Measurements from ENCODE around the gene IRX5. TPM values are rescaled to one million over a fixed set of nuclear protein-coding genes. Genes with fewer than 3 reads are reported as not detected.
A peak's percentile ranks its signal among the peaks of the same experiment; 100 is the strongest.

IRX5 gene
- total and polyA plus RNA-seq, 4 donors = not detected

DNA sequence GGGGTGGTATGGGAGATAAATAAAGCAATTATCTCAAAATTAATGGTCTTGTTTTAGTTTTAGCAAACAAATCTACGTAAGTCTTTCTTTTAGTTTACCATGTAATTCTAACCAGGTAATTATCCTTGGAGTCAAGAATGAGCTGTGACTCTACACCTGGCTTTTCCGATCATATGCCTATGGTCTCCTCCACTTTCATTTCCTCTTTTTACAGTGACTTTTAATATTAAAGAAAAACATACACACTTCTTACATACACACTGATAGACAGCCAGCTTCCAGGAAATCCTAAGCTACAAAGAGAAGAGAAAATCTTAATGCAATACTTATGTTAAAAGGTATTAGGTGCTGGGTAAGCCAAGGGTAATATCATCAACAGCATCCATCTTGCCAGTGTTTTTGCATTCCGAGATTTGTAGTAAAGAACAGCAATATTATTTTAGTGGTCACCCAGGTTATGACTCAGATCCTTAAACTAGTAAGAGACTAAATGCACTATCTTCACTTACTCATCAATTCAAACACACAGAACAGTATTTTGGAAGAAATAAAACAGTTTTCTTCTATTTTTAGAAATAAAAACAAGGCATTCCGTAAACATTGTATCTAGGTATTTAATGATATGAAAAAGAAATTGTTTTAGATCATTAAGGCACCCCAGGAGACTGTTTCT, 4.4 kb upstream of the IRX5 start:
- H3K4me3 ChIP-seq (ENCODE audit: low read depth in 1 of 3, low read length in 3 of 3) = no peak overlapping the region
- TF ChIP-seq, protein P1, sequence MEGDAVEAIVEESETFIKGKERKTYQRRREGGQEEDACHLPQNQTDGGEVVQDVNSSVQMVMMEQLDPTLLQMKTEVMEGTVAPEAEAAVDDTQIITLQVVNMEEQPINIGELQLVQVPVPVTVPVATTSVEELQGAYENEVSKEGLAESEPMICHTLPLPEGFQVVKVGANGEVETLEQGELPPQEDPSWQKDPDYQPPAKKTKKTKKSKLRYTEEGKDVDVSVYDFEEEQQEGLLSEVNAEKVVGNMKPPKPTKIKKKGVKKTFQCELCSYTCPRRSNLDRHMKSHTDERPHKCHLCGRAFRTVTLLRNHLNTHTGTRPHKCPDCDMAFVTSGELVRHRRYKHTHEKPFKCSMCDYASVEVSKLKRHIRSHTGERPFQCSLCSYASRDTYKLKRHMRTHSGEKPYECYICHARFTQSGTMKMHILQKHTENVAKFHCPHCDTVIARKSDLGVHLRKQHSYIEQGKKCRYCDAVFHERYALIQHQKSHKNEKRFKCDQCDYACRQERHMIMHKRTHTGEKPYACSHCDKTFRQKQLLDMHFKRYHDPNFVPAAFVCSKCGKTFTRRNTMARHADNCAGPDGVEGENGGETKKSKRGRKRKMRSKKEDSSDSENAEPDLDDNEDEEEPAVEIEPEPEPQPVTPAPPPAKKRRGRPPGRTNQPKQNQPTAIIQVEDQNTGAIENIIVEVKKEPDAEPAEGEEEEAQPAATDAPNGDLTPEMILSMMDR (IDR thresholded peaks at IDR 0.05; ENCODE audit: low read depth, low read length, missing input control) = no peak
- no peak for TF ChIP-seq HNF4A (conservative IDR thresholded peaks at IDR 0.05)
- TF ChIP-seq TAF1 (conservative IDR thresholded peaks at IDR 0.05) = no peak
- TF ChIP-seq HNF4G (IDR thresholded peaks at IDR 0.05) = no peak
- TF ChIP-seq, protein P2, sequence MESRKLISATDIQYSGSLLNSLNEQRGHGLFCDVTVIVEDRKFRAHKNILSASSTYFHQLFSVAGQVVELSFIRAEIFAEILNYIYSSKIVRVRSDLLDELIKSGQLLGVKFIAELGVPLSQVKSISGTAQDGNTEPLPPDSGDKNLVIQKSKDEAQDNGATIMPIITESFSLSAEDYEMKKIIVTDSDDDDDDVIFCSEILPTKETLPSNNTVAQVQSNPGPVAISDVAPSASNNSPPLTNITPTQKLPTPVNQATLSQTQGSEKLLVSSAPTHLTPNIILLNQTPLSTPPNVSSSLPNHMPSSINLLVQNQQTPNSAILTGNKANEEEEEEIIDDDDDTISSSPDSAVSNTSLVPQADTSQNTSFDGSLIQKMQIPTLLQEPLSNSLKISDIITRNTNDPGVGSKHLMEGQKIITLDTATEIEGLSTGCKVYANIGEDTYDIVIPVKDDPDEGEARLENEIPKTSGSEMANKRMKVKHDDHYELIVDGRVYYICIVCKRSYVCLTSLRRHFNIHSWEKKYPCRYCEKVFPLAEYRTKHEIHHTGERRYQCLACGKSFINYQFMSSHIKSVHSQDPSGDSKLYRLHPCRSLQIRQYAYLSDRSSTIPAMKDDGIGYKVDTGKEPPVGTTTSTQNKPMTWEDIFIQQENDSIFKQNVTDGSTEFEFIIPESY (IDR thresholded peaks at IDR 0.05) = no peak
- no peak for TF ChIP-seq YY1 (IDR thresholded peaks at IDR 0.05)
- H3K27ac ChIP-seq (ENCODE audit: low read depth in 1 of 2, low read length in 2 of 2) = no peak overlapping the region

DNA sequence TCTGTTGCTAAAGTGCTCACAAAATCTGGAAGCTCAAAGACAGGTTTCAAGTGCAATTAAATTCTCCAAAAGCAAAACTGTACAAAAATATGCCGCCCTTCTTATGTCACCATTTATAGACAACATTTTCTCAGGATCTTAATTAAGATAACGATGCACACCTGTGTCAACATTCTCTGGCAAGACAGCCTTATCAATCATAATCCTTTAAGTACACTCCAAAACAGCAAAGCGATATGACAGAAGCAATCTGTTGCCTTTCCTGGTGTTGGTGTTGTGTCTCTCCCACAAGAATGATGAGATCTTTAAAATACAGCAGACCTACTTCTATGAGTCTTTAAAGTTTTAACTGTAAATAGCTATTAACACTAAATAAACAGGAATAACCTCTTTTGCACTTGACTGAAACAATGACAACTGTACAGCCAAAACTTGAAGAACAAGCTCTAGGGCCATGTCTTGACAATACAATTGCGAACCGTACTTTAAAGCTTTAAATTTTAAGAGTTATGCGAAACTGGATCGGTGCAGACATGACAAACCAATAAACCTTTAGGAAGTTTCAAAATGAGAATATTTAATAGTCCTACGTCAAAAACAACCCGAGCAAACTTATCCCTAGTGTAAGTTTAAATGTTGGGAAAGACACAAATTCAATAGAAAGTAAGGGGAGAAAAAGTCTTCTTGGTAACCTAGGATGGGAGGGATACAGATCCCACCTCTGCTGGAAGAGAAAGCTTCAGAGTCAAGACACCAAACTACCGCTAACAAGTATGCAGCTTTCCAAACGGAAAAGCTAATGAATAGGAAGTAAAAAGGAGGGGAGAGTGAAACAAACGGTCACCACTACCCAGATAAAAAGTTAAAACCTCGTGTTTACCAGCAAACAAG, 3.3 kb upstream of the IRX5 start:
- TF ChIP-seq HNF4G (IDR thresholded peaks at IDR 0.05) (no peak), FOXA1 (IDR thresholded peaks at IDR 0.05) (no peak), GABPA (IDR thresholded peaks at IDR 0.05 in 1 of 2, conservative IDR thresholded peaks at IDR 0.05 in 1 of 2) (no peak), EGR1 (IDR thresholded peaks at IDR 0.05; ENCODE audit: low read depth in 2 of 2) (no peak), HNF4A (conservative IDR thresholded peaks at IDR 0.05) (no peak), FOXA2 (IDR thresholded peaks at IDR 0.05) (no peak), RAD21 (IDR thresholded peaks at IDR 0.05) (no peak), RXRA (IDR thresholded peaks at IDR 0.05) (no peak), TAF1 (conservative IDR thresholded peaks at IDR 0.05) (no peak), NR2F2 (IDR thresholded peaks at IDR 0.05) (no peak)
- TF ChIP-seq, protein P1 (IDR thresholded peaks at IDR 0.05; ENCODE audit: low read depth, low read length, missing input control) = no peak
- TF ChIP-seq, protein P3, sequence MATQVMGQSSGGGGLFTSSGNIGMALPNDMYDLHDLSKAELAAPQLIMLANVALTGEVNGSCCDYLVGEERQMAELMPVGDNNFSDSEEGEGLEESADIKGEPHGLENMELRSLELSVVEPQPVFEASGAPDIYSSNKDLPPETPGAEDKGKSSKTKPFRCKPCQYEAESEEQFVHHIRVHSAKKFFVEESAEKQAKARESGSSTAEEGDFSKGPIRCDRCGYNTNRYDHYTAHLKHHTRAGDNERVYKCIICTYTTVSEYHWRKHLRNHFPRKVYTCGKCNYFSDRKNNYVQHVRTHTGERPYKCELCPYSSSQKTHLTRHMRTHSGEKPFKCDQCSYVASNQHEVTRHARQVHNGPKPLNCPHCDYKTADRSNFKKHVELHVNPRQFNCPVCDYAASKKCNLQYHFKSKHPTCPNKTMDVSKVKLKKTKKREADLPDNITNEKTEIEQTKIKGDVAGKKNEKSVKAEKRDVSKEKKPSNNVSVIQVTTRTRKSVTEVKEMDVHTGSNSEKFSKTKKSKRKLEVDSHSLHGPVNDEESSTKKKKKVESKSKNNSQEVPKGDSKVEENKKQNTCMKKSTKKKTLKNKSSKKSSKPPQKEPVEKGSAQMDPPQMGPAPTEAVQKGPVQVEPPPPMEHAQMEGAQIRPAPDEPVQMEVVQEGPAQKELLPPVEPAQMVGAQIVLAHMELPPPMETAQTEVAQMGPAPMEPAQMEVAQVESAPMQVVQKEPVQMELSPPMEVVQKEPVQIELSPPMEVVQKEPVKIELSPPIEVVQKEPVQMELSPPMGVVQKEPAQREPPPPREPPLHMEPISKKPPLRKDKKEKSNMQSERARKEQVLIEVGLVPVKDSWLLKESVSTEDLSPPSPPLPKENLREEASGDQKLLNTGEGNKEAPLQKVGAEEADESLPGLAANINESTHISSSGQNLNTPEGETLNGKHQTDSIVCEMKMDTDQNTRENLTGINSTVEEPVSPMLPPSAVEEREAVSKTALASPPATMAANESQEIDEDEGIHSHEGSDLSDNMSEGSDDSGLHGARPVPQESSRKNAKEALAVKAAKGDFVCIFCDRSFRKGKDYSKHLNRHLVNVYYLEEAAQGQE (IDR thresholded peaks at IDR 0.05) = no peak
- TF ChIP-seq, protein P4, sequence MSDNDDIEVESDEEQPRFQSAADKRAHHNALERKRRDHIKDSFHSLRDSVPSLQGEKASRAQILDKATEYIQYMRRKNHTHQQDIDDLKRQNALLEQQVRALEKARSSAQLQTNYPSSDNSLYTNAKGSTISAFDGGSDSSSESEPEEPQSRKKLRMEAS (IDR thresholded peaks at IDR 0.05) = no peak
- TF ChIP-seq, protein P2 (IDR thresholded peaks at IDR 0.05) = no peak
- TF ChIP-seq, protein P5, sequence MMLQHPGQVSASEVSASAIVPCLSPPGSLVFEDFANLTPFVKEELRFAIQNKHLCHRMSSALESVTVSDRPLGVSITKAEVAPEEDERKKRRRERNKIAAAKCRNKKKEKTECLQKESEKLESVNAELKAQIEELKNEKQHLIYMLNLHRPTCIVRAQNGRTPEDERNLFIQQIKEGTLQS (IDR thresholded peaks at IDR 0.05) = no peak
- Histone ChIP-seq H3K9ac (ENCODE audit: low read depth in 1 of 2, low read length in 2 of 2) (no peak overlapping the region), H3K27ac (ENCODE audit: low read depth in 1 of 2, low read length in 2 of 2) (no peak overlapping the region), H3K9me3 (ENCODE audit: control insufficient read depth in 4 of 4, low read length in 3 of 4) (peaks cover 0 to 2% (median 0%) of the 10 kb centered on the region in 4 donors), H3K27me3 (ENCODE audit: control insufficient read depth in 4 of 4, insufficient read depth in 4 of 4, low read length in 3 of 4) (peaks cover 0 to 29% (median 6%) of the 10 kb centered on the region in 4 donors), H3K4me1 (ENCODE audit: control insufficient read depth in 4 of 4, insufficient read depth in 4 of 4, low read length in 3 of 4) (peaks cover 12 to 36% (median 24%) of the 10 kb centered on the region in 4 donors), H3K4me3 (ENCODE audit: low read depth in 1 of 3, low read length in 3 of 3) (peak overlapping the region in 1 of 3 donors; percentile 16), H3K36me3 (ENCODE audit: control insufficient read depth in 4 of 4, insufficient read depth in 3 of 4, low read depth in 1 of 4, low read length in 3 of 4) (no peaks in the 10 kb centered on the region)
- no peak for DNase-seq (ENCODE audit: low spot score)
- WGBS = 27% methylated on average over 13 of the region's 13 CpGs

More for the DNA sequence above, 4.4 kb upstream of the IRX5 start:
- Histone ChIP-seq H3K9ac (ENCODE audit: low read depth in 1 of 2, low read length in 2 of 2) (no peak overlapping the region), H3K27me3 (ENCODE audit: control insufficient read depth in 4 of 4, insufficient read depth in 4 of 4, low read length in 3 of 4) (peaks cover 0 to 28% (median 5%) of the 10 kb centered on the region in 4 donors), H3K4me1 (ENCODE audit: control insufficient read depth in 4 of 4, insufficient read depth in 4 of 4, low read length in 3 of 4) (peaks cover 12 to 32% (median 24%) of the 10 kb centered on the region in 4 donors), H3K9me3 (ENCODE audit: control insufficient read depth in 4 of 4, low read length in 3 of 4) (no peaks in the 10 kb centered on the region), H3K36me3 (ENCODE audit: control insufficient read depth in 4 of 4, insufficient read depth in 3 of 4, low read depth in 1 of 4, low read length in 3 of 4) (no peaks in the 10 kb centered on the region)
- DNase-seq (ENCODE audit: low spot score) = no peak
- WGBS = 70% methylated on average over 4 of the region's 4 CpGs

Measured in liver (tissue), 9 donors.